Measurements from ENCODE around the gene CUX1.

CUX1 gene

DNA sequence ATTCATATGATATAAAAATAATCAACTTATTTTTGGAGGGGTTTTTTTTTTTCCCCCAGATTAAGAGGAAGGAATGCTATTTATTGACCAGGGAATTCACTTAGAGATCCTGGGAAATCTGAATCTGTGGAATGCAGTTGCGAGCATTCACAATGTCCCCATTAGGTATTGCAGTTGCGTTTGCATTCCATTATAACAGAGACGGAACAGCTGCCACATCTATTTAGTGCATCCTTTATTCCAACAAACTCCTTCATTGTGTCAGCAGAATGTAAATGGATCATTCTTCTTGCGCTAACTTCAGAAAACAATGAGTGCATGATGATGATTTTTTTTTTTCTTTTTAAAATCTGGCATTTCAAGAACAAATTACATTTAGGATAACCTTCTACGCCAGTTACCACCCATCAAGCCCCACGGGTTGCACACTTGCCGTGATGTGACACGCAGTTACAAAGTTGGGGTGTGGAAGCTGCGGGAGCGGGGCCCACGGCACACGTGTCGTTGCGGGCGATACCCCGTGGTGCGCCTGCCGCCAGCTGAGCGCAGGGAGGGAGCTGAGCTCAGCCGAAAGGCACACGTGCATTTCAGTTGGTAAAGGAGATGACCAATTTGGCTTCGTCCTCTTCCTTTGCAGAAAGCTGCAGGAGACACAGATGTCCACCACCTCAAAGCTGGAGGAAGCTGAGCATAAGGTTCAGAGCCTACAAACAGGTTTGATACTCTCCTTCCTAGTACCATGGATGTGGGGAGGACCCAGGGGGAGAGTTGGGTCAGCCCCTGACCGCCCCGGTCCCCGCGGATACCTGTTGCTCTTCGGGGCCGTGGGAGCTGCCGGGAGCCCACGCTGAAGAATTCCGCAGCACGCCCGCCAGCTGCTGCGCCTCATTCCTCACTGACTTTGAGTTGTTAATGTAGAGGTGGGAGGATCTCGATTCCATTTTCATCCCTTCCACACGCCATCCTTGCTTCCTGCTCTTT, 293.9 kb downstream of the CUX1 start:
- TF ChIP-seq ARNTL (CRISPR knock-in tag; IDR thresholded peaks at IDR 0.05; ENCODE audit: borderline replicate concordance, low read depth) (no peak), ISL1 (CRISPR knock-in tag; IDR thresholded peaks at IDR 0.05) (peak; percentile 60), ZFP30 (CRISPR knock-in tag; IDR thresholded peaks at IDR 0.05) (no peak), SNAI2 (CRISPR knock-in tag; IDR thresholded peaks at IDR 0.05) (no peak)
- TF ChIP-seq, protein P1, sequence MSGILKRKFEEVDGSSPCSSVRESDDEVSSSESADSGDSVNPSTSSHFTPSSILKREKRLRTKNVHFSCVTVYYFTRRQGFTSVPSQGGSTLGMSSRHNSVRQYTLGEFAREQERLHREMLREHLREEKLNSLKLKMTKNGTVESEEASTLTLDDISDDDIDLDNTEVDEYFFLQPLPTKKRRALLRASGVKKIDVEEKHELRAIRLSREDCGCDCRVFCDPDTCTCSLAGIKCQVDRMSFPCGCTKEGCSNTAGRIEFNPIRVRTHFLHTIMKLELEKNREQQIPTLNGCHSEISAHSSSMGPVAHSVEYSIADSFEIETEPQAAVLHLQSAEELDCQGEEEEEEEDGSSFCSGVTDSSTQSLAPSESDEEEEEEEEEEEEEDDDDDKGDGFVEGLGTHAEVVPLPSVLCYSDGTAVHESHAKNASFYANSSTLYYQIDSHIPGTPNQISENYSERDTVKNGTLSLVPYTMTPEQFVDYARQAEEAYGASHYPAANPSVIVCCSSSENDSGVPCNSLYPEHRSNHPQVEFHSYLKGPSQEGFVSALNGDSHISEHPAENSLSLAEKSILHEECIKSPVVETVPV (CRISPR knock-in tag; IDR thresholded peaks at IDR 0.05): no peak

DNA sequence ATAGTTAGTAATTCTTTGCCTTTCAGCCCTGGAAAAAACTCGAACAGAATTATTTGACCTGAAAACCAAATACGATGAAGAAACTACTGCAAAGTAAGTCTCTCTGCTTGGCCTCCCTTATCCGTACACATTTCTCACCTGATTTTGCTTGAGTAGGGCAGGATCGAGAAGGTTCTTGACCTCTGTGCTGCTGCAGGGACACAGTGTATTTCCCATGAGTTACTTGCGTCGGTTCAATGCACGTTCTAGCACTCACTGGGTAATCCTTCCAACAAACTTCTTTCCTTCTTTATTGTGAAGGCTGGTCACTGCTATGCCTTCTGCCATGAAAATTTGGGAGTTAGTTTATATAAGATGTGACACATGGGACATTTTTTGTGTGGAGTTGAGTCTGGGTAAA, 297.8 kb downstream of the CUX1 start:
- ATAC-seq: no peak

More for the DNA sequence above, 293.9 kb downstream of the CUX1 start:
- ATAC-seq: no peak

DNA sequence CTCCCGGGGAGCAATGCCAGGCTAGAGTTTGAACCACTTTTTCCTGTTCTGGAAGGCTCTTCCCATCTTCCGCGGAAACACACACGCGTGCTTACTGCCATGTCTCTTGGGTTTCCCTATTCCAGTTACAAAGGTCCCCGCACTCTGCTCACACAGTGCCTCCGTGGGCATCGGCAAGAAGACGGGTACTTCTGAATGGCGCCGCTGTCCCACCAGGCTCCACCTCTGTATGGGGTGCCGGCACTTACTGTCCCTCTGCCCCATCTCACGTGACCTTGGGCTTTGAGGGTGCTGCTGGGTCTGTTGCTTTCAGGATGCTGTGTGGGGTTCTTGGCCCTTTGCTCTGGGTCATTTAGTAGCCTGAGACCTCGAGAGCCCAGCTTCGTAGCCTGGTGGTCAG, 298.5 kb downstream of the CUX1 start:
- ATAC-seq: no peak
- TF ChIP-seq BACH2 (CRISPR knock-in tag; IDR thresholded peaks at IDR 0.05; ENCODE audit: borderline replicate concordance) (no peak), GLIS3 (CRISPR knock-in tag; IDR thresholded peaks at IDR 0.05) (no peak), ESRRG (CRISPR knock-in tag; IDR thresholded peaks at IDR 0.05) (no peak), ISL1 (CRISPR knock-in tag; IDR thresholded peaks at IDR 0.05) (no peak), CSDC2 (CRISPR knock-in tag; IDR thresholded peaks at IDR 0.05) (no peak), ZC3H10 (CRISPR knock-in tag; IDR thresholded peaks at IDR 0.05) (no peak)

More for the DNA sequence above, 297.8 kb downstream of the CUX1 start:
- TF ChIP-seq, protein P1 (CRISPR knock-in tag; IDR thresholded peaks at IDR 0.05): no peak
- TF ChIP-seq ZFP30 (CRISPR knock-in tag; IDR thresholded peaks at IDR 0.05): no peak
- no peak for TF ChIP-seq ZNF8 (CRISPR knock-in tag; IDR thresholded peaks at IDR 0.05)
- no peak for TF ChIP-seq CSDC2 (CRISPR knock-in tag; IDR thresholded peaks at IDR 0.05)
- no peak for TF ChIP-seq ZFP3 (CRISPR knock-in tag; IDR thresholded peaks at IDR 0.05)
- TF ChIP-seq RARB (CRISPR knock-in tag; IDR thresholded peaks at IDR 0.05): no peak
- no peak for TF ChIP-seq ISL1 (CRISPR knock-in tag; IDR thresholded peaks at IDR 0.05)
- no peak for TF ChIP-seq OSR1 (CRISPR knock-in tag; IDR thresholded peaks at IDR 0.05)
- TF ChIP-seq ZNF70 (CRISPR knock-in tag; IDR thresholded peaks at IDR 0.05): no peak
- TF ChIP-seq, protein P2, sequence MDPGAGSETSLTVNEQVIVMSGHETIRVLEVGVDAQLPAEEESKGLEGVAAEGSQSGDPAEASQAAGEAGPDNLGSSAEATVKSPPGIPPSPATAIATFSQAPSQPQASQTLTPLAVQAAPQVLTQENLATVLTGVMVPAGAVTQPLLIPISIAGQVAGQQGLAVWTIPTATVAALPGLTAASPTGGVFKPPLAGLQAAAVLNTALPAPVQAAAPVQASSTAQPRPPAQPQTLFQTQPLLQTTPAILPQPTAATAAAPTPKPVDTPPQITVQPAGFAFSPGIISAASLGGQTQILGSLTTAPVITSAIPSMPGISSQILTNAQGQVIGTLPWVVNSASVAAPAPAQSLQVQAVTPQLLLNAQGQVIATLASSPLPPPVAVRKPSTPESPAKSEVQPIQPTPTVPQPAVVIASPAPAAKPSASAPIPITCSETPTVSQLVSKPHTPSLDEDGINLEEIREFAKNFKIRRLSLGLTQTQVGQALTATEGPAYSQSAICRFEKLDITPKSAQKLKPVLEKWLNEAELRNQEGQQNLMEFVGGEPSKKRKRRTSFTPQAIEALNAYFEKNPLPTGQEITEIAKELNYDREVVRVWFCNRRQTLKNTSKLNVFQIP (CRISPR knock-in tag; IDR thresholded peaks at IDR 0.05; ENCODE audit: borderline replicate concordance, low read depth): no peak
- TF ChIP-seq ZC3H10 (CRISPR knock-in tag; IDR thresholded peaks at IDR 0.05): no peak
- TF ChIP-seq, protein P3, sequence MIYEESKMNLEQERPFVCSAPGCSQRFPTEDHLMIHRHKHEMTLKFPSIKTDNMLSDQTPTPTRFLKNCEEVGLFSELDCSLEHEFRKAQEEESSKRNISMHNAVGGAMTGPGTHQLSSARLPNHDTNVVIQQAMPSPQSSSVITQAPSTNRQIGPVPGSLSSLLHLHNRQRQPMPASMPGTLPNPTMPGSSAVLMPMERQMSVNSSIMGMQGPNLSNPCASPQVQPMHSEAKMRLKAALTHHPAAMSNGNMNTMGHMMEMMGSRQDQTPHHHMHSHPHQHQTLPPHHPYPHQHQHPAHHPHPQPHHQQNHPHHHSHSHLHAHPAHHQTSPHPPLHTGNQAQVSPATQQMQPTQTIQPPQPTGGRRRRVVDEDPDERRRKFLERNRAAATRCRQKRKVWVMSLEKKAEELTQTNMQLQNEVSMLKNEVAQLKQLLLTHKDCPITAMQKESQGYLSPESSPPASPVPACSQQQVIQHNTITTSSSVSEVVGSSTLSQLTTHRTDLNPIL (CRISPR knock-in tag; IDR thresholded peaks at IDR 0.05; ENCODE audit: low read depth): no peak
- TF ChIP-seq TCF4 (CRISPR knock-in tag; IDR thresholded peaks at IDR 0.05; ENCODE audit: borderline replicate concordance): no peak
- no peak for TF ChIP-seq ZNF565 (CRISPR knock-in tag; conservative IDR thresholded peaks at IDR 0.05; ENCODE audit: low read depth)
- TF ChIP-seq PPARA (CRISPR knock-in tag; IDR thresholded peaks at IDR 0.05; ENCODE audit: borderline replicate concordance): no peak
- TF ChIP-seq, protein P4, sequence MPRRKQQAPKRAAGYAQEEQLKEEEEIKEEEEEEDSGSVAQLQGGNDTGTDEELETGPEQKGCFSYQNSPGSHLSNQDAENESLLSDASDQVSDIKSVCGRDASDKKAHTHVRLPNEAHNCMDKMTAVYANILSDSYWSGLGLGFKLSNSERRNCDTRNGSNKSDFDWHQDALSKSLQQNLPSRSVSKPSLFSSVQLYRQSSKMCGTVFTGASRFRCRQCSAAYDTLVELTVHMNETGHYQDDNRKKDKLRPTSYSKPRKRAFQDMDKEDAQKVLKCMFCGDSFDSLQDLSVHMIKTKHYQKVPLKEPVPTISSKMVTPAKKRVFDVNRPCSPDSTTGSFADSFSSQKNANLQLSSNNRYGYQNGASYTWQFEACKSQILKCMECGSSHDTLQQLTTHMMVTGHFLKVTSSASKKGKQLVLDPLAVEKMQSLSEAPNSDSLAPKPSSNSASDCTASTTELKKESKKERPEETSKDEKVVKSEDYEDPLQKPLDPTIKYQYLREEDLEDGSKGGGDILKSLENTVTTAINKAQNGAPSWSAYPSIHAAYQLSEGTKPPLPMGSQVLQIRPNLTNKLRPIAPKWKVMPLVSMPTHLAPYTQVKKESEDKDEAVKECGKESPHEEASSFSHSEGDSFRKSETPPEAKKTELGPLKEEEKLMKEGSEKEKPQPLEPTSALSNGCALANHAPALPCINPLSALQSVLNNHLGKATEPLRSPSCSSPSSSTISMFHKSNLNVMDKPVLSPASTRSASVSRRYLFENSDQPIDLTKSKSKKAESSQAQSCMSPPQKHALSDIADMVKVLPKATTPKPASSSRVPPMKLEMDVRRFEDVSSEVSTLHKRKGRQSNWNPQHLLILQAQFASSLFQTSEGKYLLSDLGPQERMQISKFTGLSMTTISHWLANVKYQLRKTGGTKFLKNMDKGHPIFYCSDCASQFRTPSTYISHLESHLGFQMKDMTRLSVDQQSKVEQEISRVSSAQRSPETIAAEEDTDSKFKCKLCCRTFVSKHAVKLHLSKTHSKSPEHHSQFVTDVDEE (CRISPR knock-in tag; IDR thresholded peaks at IDR 0.05): no peak

Data from SK-N-SH treated with all-trans-retinoic acid at 6 μM for 48 hours (cell line).